ENCODE data around the gene FREM2.
A peak's percentile ranks its signal among the peaks of the same experiment; 100 is the strongest.

Gene FREM2

DNA sequence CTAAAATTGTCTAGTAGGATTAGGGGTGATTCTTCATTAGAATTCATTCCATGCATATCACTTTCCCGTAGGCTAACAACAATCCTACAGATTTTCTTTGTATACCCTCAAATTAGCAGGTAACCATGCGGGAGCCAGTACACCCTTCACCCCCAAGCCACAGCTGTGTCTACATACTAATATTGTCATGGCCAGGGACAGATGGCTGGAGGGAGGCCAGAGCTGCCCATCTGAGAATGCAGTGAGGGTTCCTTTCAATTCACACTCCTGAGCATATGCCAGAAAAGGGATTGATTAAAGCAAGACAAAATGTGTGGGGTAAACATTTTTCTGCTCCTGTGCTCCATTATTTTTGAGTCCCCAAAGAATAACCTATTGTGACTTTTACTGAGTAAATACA lies 68.9 kb downstream of the FREM2 start:
- Histone ChIP-seq H3K23ac (ENCODE audit: low read length) (no peak overlapping the region), H4K8ac (ENCODE audit: low read depth, low read length) (no peak overlapping the region)

DNA sequence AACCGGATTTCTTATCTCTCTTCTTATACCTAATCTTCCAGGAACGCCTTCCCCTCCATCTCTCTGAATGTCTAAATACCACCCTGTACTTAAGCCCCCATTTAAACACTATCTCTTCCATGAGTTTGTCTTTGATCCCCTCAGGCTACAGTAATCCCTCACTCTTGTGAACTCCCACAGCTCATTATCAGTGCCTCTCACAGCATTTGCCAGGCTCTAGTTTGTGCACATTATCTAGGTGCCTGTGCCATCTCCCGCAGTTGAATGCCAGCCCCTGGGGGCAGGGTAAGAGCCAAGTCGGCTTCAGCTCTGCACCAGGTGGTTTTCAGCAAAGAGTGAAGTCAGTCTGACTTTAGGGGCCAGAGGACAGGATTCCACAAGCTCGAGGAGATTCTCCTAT lies 71.4 kb downstream of the FREM2 start:
- Histone ChIP-seq H3K36me3 (ENCODE audit: control insufficient read depth in 1 of 2, insufficient read depth in 2 of 2, low read length in 2 of 2) (no peaks in the 10 kb centered on the region), H3K14ac (ENCODE audit: low read length) (no peak overlapping the region), H3K27ac (ENCODE audit: low read depth, low read length) (no peak overlapping the region), H4K91ac (ENCODE audit: low read depth, low read length) (no peak overlapping the region), H3K79me1 (ENCODE audit: low read length) (peaks cover 5% of the 10 kb centered on the region), H3K79me2 (ENCODE audit: control insufficient read depth, insufficient read depth, low read length, poor library complexity) (no peaks in the 10 kb centered on the region), H3K4ac (ENCODE audit: low read depth, low read length) (no peak overlapping the region), H2BK12ac (ENCODE audit: low read length) (no peak overlapping the region), H3K23ac (ENCODE audit: low read length) (no peak overlapping the region), H3K9me3 (ENCODE audit: insufficient read depth, low read depth, low read length) (no peaks in the 10 kb centered on the region), H2BK5ac (ENCODE audit: low read depth, low read length, poor library complexity) (peak overlapping the region; percentile 26), H3K18ac (ENCODE audit: low read length) (no peak overlapping the region), H3K4me3 (ENCODE audit: low read depth, low read length) (no peak overlapping the region), H2AK5ac (ENCODE audit: low read length) (no peak overlapping the region), H3K4me2 (ENCODE audit: low read length) (no peak overlapping the region), H4K12ac (ENCODE audit: low read depth, low read length) (no peak overlapping the region), H3K4me1 (ENCODE audit: control insufficient read depth in 1 of 2, insufficient read depth in 2 of 2, low read length in 2 of 2) (peaks cover 0 to 8% of the 10 kb centered on the region in 2 experiments), H4K8ac (ENCODE audit: low read depth, low read length) (no peak overlapping the region), H2BK120ac (ENCODE audit: insufficient read depth, low read length, poor library complexity) (no peak overlapping the region), H3K9ac (ENCODE audit: low read length) (no peak overlapping the region), H2AFZ (ENCODE audit: insufficient read depth, low read length, poor library complexity) (no peak overlapping the region), H3K27me3 (ENCODE audit: insufficient read depth, low read length) (no peaks in the 10 kb centered on the region)
- DNase-seq: no peak
- WGBS (ENCODE audit: extremely low coverage, insufficient coverage, insufficient read length): no CpG with 5 or more reads among the region's 5 CpGs

More for the DNA sequence above, 68.9 kb downstream of the FREM2 start:
- Histone ChIP-seq H2BK120ac (ENCODE audit: insufficient read depth, low read length, poor library complexity) (no peak overlapping the region), H3K79me2 (ENCODE audit: control insufficient read depth, insufficient read depth, low read length, poor library complexity) (no peaks in the 10 kb centered on the region), H4K91ac (ENCODE audit: low read depth, low read length) (no peak overlapping the region), H2BK12ac (ENCODE audit: low read length) (no peak overlapping the region), H3K27ac (ENCODE audit: low read depth, low read length) (no peak overlapping the region), H2AFZ (ENCODE audit: insufficient read depth, low read length, poor library complexity) (no peak overlapping the region), H3K4me3 (ENCODE audit: low read depth, low read length) (no peak overlapping the region), H3K9ac (ENCODE audit: low read length) (no peak overlapping the region), H4K12ac (ENCODE audit: low read depth, low read length) (no peak overlapping the region), H2AK5ac (ENCODE audit: low read length) (no peak overlapping the region), H2BK5ac (ENCODE audit: low read depth, low read length, poor library complexity) (no peak overlapping the region), H3K18ac (ENCODE audit: low read length) (no peak overlapping the region), H3K36me3 (ENCODE audit: control insufficient read depth in 1 of 2, insufficient read depth in 2 of 2, low read length in 2 of 2) (no peaks in the 10 kb centered on the region), H3K9me3 (ENCODE audit: insufficient read depth, low read depth, low read length) (no peaks in the 10 kb centered on the region), H3K79me1 (ENCODE audit: low read length) (peaks cover 5% of the 10 kb centered on the region), H3K4me2 (ENCODE audit: low read length) (no peak overlapping the region), H3K4ac (ENCODE audit: low read depth, low read length) (no peak overlapping the region), H3K27me3 (ENCODE audit: insufficient read depth, low read length) (no peaks in the 10 kb centered on the region), H3K4me1 (ENCODE audit: control insufficient read depth in 1 of 2, insufficient read depth in 2 of 2, low read length in 2 of 2) (peaks cover 0 to 11% of the 10 kb centered on the region in 2 experiments), H3K14ac (ENCODE audit: low read length) (no peak overlapping the region)
- DNase-seq: no peak
- WGBS (ENCODE audit: extremely low coverage, insufficient coverage, insufficient read length): no CpG with 5 or more reads among the region's 2 CpGs

DNA sequence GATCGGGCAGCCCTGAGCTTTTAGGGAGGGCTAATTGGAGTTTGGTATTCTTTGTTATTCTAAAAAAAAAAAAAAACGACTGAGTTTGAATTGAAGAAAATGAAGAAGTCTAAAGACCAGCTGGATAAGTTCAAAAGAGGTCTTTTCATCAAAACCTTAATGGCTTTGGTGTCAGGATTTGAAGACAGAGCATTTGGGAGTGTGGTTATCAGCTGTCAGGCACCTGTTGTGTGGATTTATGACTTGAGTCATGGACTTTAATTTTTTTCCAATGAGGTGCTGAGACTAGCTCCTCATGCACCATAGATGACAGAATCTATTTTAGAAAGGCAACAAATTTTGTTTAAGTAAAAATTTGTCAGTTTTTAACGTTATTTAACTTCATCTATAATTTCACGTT lies 72.5 kb downstream of the FREM2 start:
- H3K9ac ChIP-seq (ENCODE audit: low read length): no peak overlapping the region
- H2AK5ac ChIP-seq (ENCODE audit: low read length): no peak overlapping the region
- no peak overlapping the region for H3K23ac ChIP-seq (ENCODE audit: low read length)
- no peak overlapping the region for H3K27ac ChIP-seq (ENCODE audit: low read depth, low read length)
- no peaks in the 10 kb centered on the region for H3K9me3 ChIP-seq (ENCODE audit: insufficient read depth, low read depth, low read length)
- H2BK120ac ChIP-seq (ENCODE audit: insufficient read depth, low read length, poor library complexity): no peak overlapping the region
- peaks cover 4% of the 10 kb centered on the region for H3K79me1 ChIP-seq (ENCODE audit: low read length)
- WGBS (ENCODE audit: extremely low coverage, insufficient coverage, insufficient read length): no CpG with 5 or more reads among the region's 4 CpGs
- H2BK12ac ChIP-seq (ENCODE audit: low read length): no peak overlapping the region
- H3K4me2 ChIP-seq (ENCODE audit: low read length): no peak overlapping the region
- H3K4me3 ChIP-seq (ENCODE audit: low read depth, low read length): no peak overlapping the region
- H3K4ac ChIP-seq (ENCODE audit: low read depth, low read length): no peak overlapping the region
- no peak overlapping the region for H4K91ac ChIP-seq (ENCODE audit: low read depth, low read length)
- DNase-seq: no peak
- peaks cover 0 to 8% of the 10 kb centered on the region in 2 experiments for H3K4me1 ChIP-seq (ENCODE audit: control insufficient read depth in 1 of 2, insufficient read depth in 2 of 2, low read length in 2 of 2)
- no peak overlapping the region for H3K14ac ChIP-seq (ENCODE audit: low read length)
- no peaks in the 10 kb centered on the region for H3K79me2 ChIP-seq (ENCODE audit: control insufficient read depth, insufficient read depth, low read length, poor library complexity)
- H2AFZ ChIP-seq (ENCODE audit: insufficient read depth, low read length, poor library complexity): no peak overlapping the region
- H2BK5ac ChIP-seq (ENCODE audit: low read depth, low read length, poor library complexity): no peak overlapping the region
- H3K36me3 ChIP-seq (ENCODE audit: control insufficient read depth in 1 of 2, insufficient read depth in 2 of 2, low read length in 2 of 2): no peaks in the 10 kb centered on the region
- H3K27me3 ChIP-seq (ENCODE audit: insufficient read depth, low read length): no peaks in the 10 kb centered on the region
- H3K18ac ChIP-seq (ENCODE audit: low read length): no peak overlapping the region
- H4K8ac ChIP-seq (ENCODE audit: low read depth, low read length): no peak overlapping the region
- H4K12ac ChIP-seq (ENCODE audit: low read depth, low read length): no peak overlapping the region

DNA sequence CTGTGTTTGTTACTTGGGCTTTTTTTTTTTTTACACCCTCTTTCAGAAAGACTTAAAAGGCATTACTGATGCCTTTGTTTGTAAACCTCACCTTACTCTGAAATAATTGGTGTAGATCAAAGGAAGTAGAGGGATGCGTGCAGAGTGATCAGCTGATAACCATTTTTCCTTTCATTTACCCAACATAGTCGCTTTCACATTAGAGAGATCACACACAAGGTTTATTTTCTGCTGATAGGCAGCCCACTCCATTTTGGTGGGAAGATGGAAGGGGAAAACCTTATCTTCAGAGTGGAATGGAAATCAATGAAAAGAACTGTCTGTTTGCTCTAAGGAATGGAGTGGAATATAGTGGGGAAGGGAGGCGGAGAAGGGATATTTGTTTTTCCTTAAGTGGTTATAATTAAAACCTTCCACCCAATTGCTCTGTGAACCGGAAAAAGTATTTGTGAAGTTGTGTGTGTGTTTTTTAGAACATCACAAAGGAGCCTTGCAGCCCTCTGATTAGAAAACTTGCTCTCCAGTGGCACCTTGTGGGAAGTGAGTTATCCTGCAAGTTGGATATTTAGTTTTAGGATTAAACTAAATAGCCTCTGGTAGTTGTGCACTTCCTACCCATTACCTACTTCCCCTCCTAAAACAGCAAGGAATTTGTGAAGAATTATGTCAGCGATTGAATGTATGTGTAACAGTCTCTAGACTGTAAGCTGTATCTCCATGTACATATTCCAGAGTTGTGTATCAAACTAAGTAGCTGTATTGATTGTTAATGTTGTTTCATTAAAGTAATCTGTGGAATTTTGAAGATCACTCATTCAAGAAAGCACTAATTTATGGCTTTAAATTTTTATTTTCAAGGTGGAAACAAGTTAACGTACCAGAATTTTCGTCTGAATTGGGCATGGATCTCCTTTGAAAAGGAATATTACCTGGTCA lies 76.8 kb downstream of the FREM2 start:
- no peak overlapping the region for H4K8ac ChIP-seq (ENCODE audit: low read depth, low read length)
- H4K91ac ChIP-seq (ENCODE audit: low read depth, low read length): no peak overlapping the region
- peak overlapping the region; percentile 22 for H2BK120ac ChIP-seq (ENCODE audit: insufficient read depth, low read length, poor library complexity)
- H2AK5ac ChIP-seq (ENCODE audit: low read length): no peak overlapping the region
- H3K36me3 ChIP-seq (ENCODE audit: control insufficient read depth in 1 of 2, insufficient read depth in 2 of 2, low read length in 2 of 2): peaks cover 8 to 9% of the 10 kb centered on the region in 2 experiments
- no peak overlapping the region for H3K14ac ChIP-seq (ENCODE audit: low read length)
- no peaks in the 10 kb centered on the region for H3K4me1 ChIP-seq (ENCODE audit: control insufficient read depth in 1 of 2, insufficient read depth in 2 of 2, low read length in 2 of 2)
- peak overlapping the region; percentile 36 for H3K4me2 ChIP-seq (ENCODE audit: low read length)
- no CpG with 5 or more reads among the region's 7 CpGs for WGBS (ENCODE audit: extremely low coverage, insufficient coverage, insufficient read length)
- H3K27ac ChIP-seq (ENCODE audit: low read depth, low read length): peak overlapping the region; percentile 21
- no peak overlapping the region for H2AFZ ChIP-seq (ENCODE audit: insufficient read depth, low read length, poor library complexity)
- H3K79me1 ChIP-seq (ENCODE audit: low read length): peaks cover 1% of the 10 kb centered on the region
- H3K4ac ChIP-seq (ENCODE audit: low read depth, low read length): no peak overlapping the region
- H3K9ac ChIP-seq (ENCODE audit: low read length): no peak overlapping the region
- H2BK12ac ChIP-seq (ENCODE audit: low read length): no peak overlapping the region
- H4K12ac ChIP-seq (ENCODE audit: low read depth, low read length): no peak overlapping the region
- H3K18ac ChIP-seq (ENCODE audit: low read length): no peak overlapping the region
- H3K79me2 ChIP-seq (ENCODE audit: control insufficient read depth, insufficient read depth, low read length, poor library complexity): no peaks in the 10 kb centered on the region
- no peak overlapping the region for H3K23ac ChIP-seq (ENCODE audit: low read length)
- peak; percentile 17 to 63 for DNase-seq
- H3K9me3 ChIP-seq (ENCODE audit: insufficient read depth, low read depth, low read length): no peaks in the 10 kb centered on the region
- H3K4me3 ChIP-seq (ENCODE audit: low read depth, low read length): no peak overlapping the region
- no peak overlapping the region for H2BK5ac ChIP-seq (ENCODE audit: low read depth, low read length, poor library complexity)
- no peaks in the 10 kb centered on the region for H3K27me3 ChIP-seq (ENCODE audit: insufficient read depth, low read length)

All from trophoblast cell (in vitro differentiated cells and primary cell).